ENCODE measurements around the gene PXDN. TPM values are rescaled to one million over a fixed set of nuclear protein-coding genes. Genes with fewer than 3 reads are reported as not detected.

PXDN gene
- total and polyA plus RNA-seq, 3 experiments from 2014 or later, result 0.39 to 3.3 (median 1.00) TPM

GRCh38 chr2:1742681-1743395, 1.5 kb downstream of the PXDN start:
- POLR2A ChIA-PET, result no interaction called here
- peak overlapping the region in 5 of 7 donors; percentile 32 to 84 (median 68) for H3K4me3 Mint-ChIP-seq
- peak overlapping the region in 1 of 8 donors; percentile 83 for H3K27ac Mint-ChIP-seq

GRCh38 chr2:1742301-1742680, 2.0 kb downstream of the PXDN start:
- Mint-ChIP-seq H3K9me3 (peaks cover 0 to 6% (median 0%) of the 10 kb centered on the region in 5 donors), H3K27ac (peak overlapping the region in 1 of 8 donors; percentile 83), H3K36me3 (no peaks in the 10 kb centered on the region), H3K4me1 (peaks cover 5 to 8% (median 6%) of the 10 kb centered on the region in 3 donors), H3K4me3 (peak overlapping the region in 4 of 7 donors; percentile 9 to 84 (median 35)), H3K27me3 (peaks cover 19 to 37% of the 10 kb centered on the region in 2 donors)
- CTCF ChIA-PET, result interaction anchor here (1.5 kb wide), 1 partner anchor 9 kb away, joined by 3 read pairs; no protein-coding TSS in a partner anchor
- POLR2A ChIA-PET, result no interaction called here
- no peak for DNase-seq
- H3K27me3 ChIP-seq (ENCODE audit: insufficient read depth, low read length, poor library complexity, severe bottlenecking), result peaks cover 5% of the 10 kb centered on the region
- no peaks in the 10 kb centered on the region for H3K9me3 ChIP-seq (ENCODE audit: low read length)
- no peaks in the 10 kb centered on the region for H3K36me3 ChIP-seq (ENCODE audit: insufficient read depth, low read length)
- no peak overlapping the region for H3K4me3 ChIP-seq (ENCODE audit: low read length)
- H3K27ac ChIP-seq (ENCODE audit: low read depth, low read length), result no peak overlapping the region
- no peaks in the 10 kb centered on the region for H3K4me1 ChIP-seq (ENCODE audit: insufficient read depth, low read length)

More at GRCh38 chr2:1742681-1743395, 1.5 kb downstream of the PXDN start:
- Histone ChIP-seq H3K27ac (ENCODE audit: low read depth, low read length) (no peak overlapping the region), H3K9me3 (ENCODE audit: low read length) (no peaks in the 10 kb centered on the region), H3K27me3 (ENCODE audit: insufficient read depth, low read length, poor library complexity, severe bottlenecking) (peaks cover 5% of the 10 kb centered on the region), H3K4me3 (ENCODE audit: low read length) (no peak overlapping the region), H3K4me1 (ENCODE audit: insufficient read depth, low read length) (no peaks in the 10 kb centered on the region), H3K36me3 (ENCODE audit: insufficient read depth, low read length) (no peaks in the 10 kb centered on the region)
- peak in 1 of 5 donors; percentile 29 for DNase-seq
- Mint-ChIP-seq H3K36me3 (no peaks in the 10 kb centered on the region), H3K4me1 (peaks cover 5 to 8% (median 8%) of the 10 kb centered on the region in 3 donors), H3K9me3 (peaks cover 0 to 6% (median 0%) of the 10 kb centered on the region in 5 donors), H3K27me3 (peaks cover 19 to 41% of the 10 kb centered on the region in 2 donors)
- CTCF ChIA-PET, result interaction anchor here (1.5 kb wide), 1 partner anchor 8 kb away, joined by 3 read pairs; no protein-coding TSS in a partner anchor

DNA sequence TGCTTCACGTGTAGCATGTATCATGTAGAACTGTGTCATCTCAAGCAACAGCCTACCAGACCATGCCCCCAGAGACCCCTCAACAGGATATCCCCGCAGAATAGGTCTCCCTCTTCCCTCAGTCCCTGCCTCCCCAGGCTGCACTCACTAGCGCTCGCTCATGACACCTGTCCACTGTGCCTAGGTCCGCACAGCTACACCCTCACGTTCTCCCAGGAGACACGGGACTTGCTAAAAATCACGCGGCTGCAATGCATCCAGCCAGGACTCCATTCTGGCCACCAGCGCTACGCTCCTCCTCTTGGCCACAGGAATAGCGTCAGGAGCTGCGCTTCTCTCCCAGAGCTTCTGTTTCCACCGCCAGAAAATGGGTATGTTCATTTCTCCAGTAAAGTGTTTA, 2.5 kb downstream of the PXDN start:
- CTCF ChIA-PET, result interaction anchor here (1.5 kb wide), 1 partner anchor 9 kb away, joined by 3 read pairs; no protein-coding TSS in a partner anchor

GRCh38 chr2:1740716-1741589, 3.4 kb downstream of the PXDN start:
- ChIA-PET CTCF (interaction anchor here (1.5 kb wide), 1 partner anchor 10 kb away, joined by 3 read pairs; no protein-coding TSS in a partner anchor), POLR2A (no interaction called here)
- Mint-ChIP-seq H3K4me1 (peaks cover 3 to 8% (median 5%) of the 10 kb centered on the region in 3 donors), H3K9me3 (peaks cover 0 to 4% (median 0%) of the 10 kb centered on the region in 5 donors), H3K4me3 (peak overlapping the region in 1 of 7 donors; percentile 42), H3K27ac (peak overlapping the region in 1 of 8 donors; percentile 83), H3K36me3 (no peaks in the 10 kb centered on the region), H3K27me3 (peaks cover 12 to 25% of the 10 kb centered on the region in 2 donors)
- H3K27ac ChIP-seq (ENCODE audit: low read depth, low read length), result no peak overlapping the region
- H3K9me3 ChIP-seq (ENCODE audit: low read length), result no peaks in the 10 kb centered on the region
- H3K4me1 ChIP-seq (ENCODE audit: insufficient read depth, low read length), result no peaks in the 10 kb centered on the region
- no peaks in the 10 kb centered on the region for H3K36me3 ChIP-seq (ENCODE audit: insufficient read depth, low read length)
- peaks cover 5% of the 10 kb centered on the region for H3K27me3 ChIP-seq (ENCODE audit: insufficient read depth, low read length, poor library complexity, severe bottlenecking)
- no peak overlapping the region for H3K4me3 ChIP-seq (ENCODE audit: low read length)
- no peak for DNase-seq

More for the DNA sequence above, 2.5 kb downstream of the PXDN start:
- no peak overlapping the region for H3K27ac Mint-ChIP-seq
- Histone ChIP-seq H3K36me3 (ENCODE audit: insufficient read depth, low read length) (no peaks in the 10 kb centered on the region), H3K9me3 (ENCODE audit: low read length) (no peaks in the 10 kb centered on the region), H3K27ac (ENCODE audit: low read depth, low read length) (no peak overlapping the region), H3K27me3 (ENCODE audit: insufficient read depth, low read length, poor library complexity, severe bottlenecking) (peaks cover 5% of the 10 kb centered on the region), H3K4me3 (ENCODE audit: low read length) (no peak overlapping the region), H3K4me1 (ENCODE audit: insufficient read depth, low read length) (no peaks in the 10 kb centered on the region)
- H3K4me1 Mint-ChIP-seq, result peaks cover 5 to 8% (median 6%) of the 10 kb centered on the region in 3 donors
- peaks cover 0 to 6% (median 0%) of the 10 kb centered on the region in 5 donors for H3K9me3 Mint-ChIP-seq
- DNase-seq, result no peak
- H3K27me3 Mint-ChIP-seq, result peaks cover 19 to 33% of the 10 kb centered on the region in 2 donors
- H3K36me3 Mint-ChIP-seq, result no peaks in the 10 kb centered on the region
- H3K4me3 Mint-ChIP-seq, result peak overlapping the region in 1 of 7 donors; percentile 25
- POLR2A ChIA-PET, result no interaction called here

GRCh38 chr2:1739961-1740715, 4.2 kb downstream of the PXDN start:
- CTCF ChIA-PET, result no interaction called here
- Mint-ChIP-seq H3K9me3 (peaks cover 0 to 4% (median 0%) of the 10 kb centered on the region in 5 donors), H3K4me1 (peaks cover 3 to 8% (median 5%) of the 10 kb centered on the region in 3 donors), H3K27ac (no peak overlapping the region), H3K4me3 (no peak overlapping the region), H3K36me3 (no peaks in the 10 kb centered on the region), H3K27me3 (peaks cover 7 to 19% of the 10 kb centered on the region in 2 donors)
- POLR2A ChIA-PET, result no interaction called here
- no peaks in the 10 kb centered on the region for H3K36me3 ChIP-seq (ENCODE audit: insufficient read depth, low read length)
- no peaks in the 10 kb centered on the region for H3K4me1 ChIP-seq (ENCODE audit: insufficient read depth, low read length)
- no peak overlapping the region for H3K27ac ChIP-seq (ENCODE audit: low read depth, low read length)
- no peak for DNase-seq
- peaks cover 5% of the 10 kb centered on the region for H3K27me3 ChIP-seq (ENCODE audit: insufficient read depth, low read length, poor library complexity, severe bottlenecking)
- H3K4me3 ChIP-seq (ENCODE audit: low read length), result no peak overlapping the region
- no peaks in the 10 kb centered on the region for H3K9me3 ChIP-seq (ENCODE audit: low read length)

DNA sequence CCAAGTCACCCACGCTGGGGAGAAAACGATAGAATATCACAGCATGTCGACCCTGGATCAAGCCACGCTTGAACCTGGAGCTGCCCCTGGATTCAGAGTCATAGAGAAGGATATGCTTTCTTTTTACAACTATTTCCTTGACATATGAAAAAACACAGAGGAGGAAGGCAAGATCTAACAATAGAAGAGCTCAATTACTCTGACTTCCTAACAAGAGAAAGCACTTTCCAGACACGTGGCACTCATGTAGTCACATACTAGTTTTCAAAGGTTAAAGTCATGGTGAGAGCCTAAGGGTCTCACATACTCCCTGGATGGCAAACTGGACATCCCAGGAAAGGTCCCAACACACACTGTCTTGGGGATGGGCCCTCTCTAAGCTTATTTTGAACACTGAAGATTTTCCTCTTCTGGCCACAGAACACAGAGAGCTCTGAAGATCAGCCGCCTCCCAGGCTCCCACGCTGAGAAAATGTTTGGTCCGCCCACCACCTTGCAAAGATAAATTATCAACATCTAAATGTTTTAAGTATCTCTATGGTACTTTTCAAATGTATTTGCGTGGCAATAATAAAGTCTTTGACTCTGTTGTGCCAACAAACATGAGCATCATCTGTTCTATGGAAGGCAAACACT, 4.9 kb downstream of the PXDN start:
- Histone ChIP-seq H3K4me3 (ENCODE audit: low read length) (no peak overlapping the region), H3K4me1 (ENCODE audit: insufficient read depth, low read length) (no peaks in the 10 kb centered on the region), H3K9me3 (ENCODE audit: low read length) (no peaks in the 10 kb centered on the region), H3K27ac (ENCODE audit: low read depth, low read length) (no peak overlapping the region), H3K36me3 (ENCODE audit: insufficient read depth, low read length) (no peaks in the 10 kb centered on the region), H3K27me3 (ENCODE audit: insufficient read depth, low read length, poor library complexity, severe bottlenecking) (peaks cover 5% of the 10 kb centered on the region)
- peaks cover 2 to 5% (median 5%) of the 10 kb centered on the region in 3 donors for H3K4me1 Mint-ChIP-seq
- peaks cover 4 to 16% of the 10 kb centered on the region in 2 donors for H3K27me3 Mint-ChIP-seq
- H3K9me3 Mint-ChIP-seq, result peaks cover 0 to 5% (median 0%) of the 10 kb centered on the region in 5 donors
- CTCF ChIA-PET, result interaction anchor here (1.4 kb wide), 1 partner anchor 30 kb away, joined by 3 read pairs; no protein-coding TSS in a partner anchor
- no peak for DNase-seq
- POLR2A ChIA-PET, result no interaction called here
- H3K36me3 Mint-ChIP-seq, result no peaks in the 10 kb centered on the region
- H3K4me3 Mint-ChIP-seq, result no peak overlapping the region
- H3K27ac Mint-ChIP-seq, result no peak overlapping the region

DNA sequence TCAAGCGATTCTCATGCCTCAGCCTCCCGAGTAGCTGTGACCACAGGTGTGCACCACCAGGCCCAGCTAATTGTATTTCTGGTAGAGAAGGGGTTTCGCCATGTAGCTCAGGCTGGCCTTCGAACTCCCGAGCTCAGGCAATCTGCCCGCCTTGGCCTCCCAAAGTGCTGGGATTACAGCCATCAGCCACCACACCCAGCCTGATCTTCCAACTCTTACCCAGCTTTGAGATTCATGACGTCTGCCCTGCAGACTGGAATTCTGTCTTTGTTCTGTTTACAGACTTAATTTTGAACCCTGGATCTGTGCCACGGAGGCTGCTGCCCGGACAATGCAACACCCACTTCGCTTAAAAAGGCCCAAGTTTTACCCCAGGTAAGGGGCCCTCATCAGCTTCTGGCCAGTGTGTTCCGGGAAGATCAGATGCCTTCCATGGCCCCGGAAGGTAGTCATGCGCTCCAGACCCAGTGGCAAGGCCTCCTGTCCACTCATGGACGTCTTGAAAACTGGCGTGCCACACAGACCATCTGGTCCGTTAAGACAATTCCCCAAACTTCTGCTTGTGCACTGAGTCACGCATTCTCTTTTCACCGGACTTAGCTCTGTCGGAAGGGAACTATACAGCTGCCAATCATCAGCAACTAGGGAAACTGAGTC, 5.5 kb downstream of the PXDN start:
- no peaks in the 10 kb centered on the region for H3K4me1 ChIP-seq (ENCODE audit: insufficient read depth, low read length)
- H3K36me3 Mint-ChIP-seq, result no peaks in the 10 kb centered on the region
- H3K4me3 ChIP-seq (ENCODE audit: low read length), result no peak overlapping the region
- H3K27me3 Mint-ChIP-seq, result peaks cover 4 to 16% of the 10 kb centered on the region in 2 donors
- H3K9me3 ChIP-seq (ENCODE audit: low read length), result no peaks in the 10 kb centered on the region
- no peaks in the 10 kb centered on the region for H3K36me3 ChIP-seq (ENCODE audit: insufficient read depth, low read length)
- CTCF ChIA-PET, result interaction anchor here (1.4 kb wide), 1 partner anchor 31 kb away, joined by 3 read pairs; no protein-coding TSS in a partner anchor
- H3K27me3 ChIP-seq (ENCODE audit: insufficient read depth, low read length, poor library complexity, severe bottlenecking), result peaks cover 5% of the 10 kb centered on the region
- H3K4me3 Mint-ChIP-seq, result no peak overlapping the region
- peaks cover 2 to 5% (median 5%) of the 10 kb centered on the region in 3 donors for H3K4me1 Mint-ChIP-seq
- H3K27ac Mint-ChIP-seq, result no peak overlapping the region
- no peak for DNase-seq
- POLR2A ChIA-PET, result no interaction called here
- peaks cover 0 to 5% (median 0%) of the 10 kb centered on the region in 5 donors for H3K9me3 Mint-ChIP-seq
- no peak overlapping the region for H3K27ac ChIP-seq (ENCODE audit: low read depth, low read length)

All from CD8-positive, alpha-beta memory T cell (primary cell).